ENCODE data around the gene LRRTM4. TPM values are rescaled to one million over a fixed set of nuclear protein-coding genes. Genes with fewer than 3 reads are reported as not detected.

LRRTM4 gene
- total and polyA plus RNA-seq, 10 of the 15 experiments (the other 5 are each of a cell fraction or from before 2014, with no cell fraction given) = 0.01 to 1.0 TPM; not detected in 8

DNA sequence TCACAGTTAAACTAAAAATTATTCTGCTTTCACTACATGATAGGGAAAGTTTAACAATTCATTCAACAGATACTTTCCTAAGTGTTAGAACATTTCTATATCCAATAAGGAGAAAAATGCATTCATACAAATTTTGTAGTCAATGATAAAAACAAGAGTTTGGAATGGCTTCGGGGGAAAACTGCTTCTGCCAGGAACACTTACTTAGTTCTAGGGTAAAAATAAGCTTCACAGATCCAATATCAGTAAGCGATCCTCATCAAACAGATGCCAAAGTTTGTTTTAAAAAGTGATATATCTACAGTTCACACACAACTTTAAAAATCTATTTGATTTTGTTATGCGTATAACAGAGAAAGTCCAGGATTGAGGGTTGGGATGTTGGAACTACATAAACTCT is 199.7 kb downstream of the LRRTM4 start:
- Histone ChIP-seq H2AFZ (ENCODE audit: control insufficient read depth, low read depth, low read length) (no peak overlapping the region), H3K27me3 (replicated peaks in 1 of 2; ENCODE audit: control insufficient read depth in 2 of 2, insufficient read depth in 2 of 2, low read length in 1 of 2) (no peaks in the 10 kb centered on the region), H3K27ac (ENCODE audit: control insufficient read depth, insufficient read depth) (no peak overlapping the region), H3K4me3 (no peak overlapping the region), H4K20me1 (ENCODE audit: control insufficient read depth, insufficient read depth) (no peaks in the 10 kb centered on the region), H3K79me2 (ENCODE audit: control insufficient read depth, insufficient read depth, low read length) (no peaks in the 10 kb centered on the region), H3K9me3 (replicated peaks; ENCODE audit: control insufficient read depth, insufficient read depth, low read length) (no peaks in the 10 kb centered on the region), H3K9ac (ENCODE audit: control insufficient read depth, insufficient read depth, low read length) (no peak overlapping the region), H3K4me1 (ENCODE audit: control insufficient read depth, insufficient read depth, low read length) (no peaks in the 10 kb centered on the region), H3K4me2 (ENCODE audit: control insufficient read depth, insufficient read depth) (no peak overlapping the region), H3K36me3 (ENCODE audit: control insufficient read depth in 2 of 2, insufficient read depth in 2 of 2, low read length in 1 of 2) (no peaks in the 10 kb centered on the region)
- WGBS (ENCODE audit: insufficient coverage, insufficient replicate concordance, low lambda C conversion rate, missing lambda C conversion rate) = 25% methylated on average over 3 of the region's 3 CpGs
- FAIRE-seq (no peak), DNase-seq (ENCODE audit: low read depth, low spot score) (no peak), ATAC-seq (no peak)
- intact Hi-C loops (cut with micrococcal nuclease; ENCODE audit: unreplicated experiment) (no loop called here), in situ Hi-C loops (cut with MboI) (no loop called here)
- BruUV-seq (replicated peaks) = no TSS peak
- POLR2A ChIA-PET = no interaction called here
- TF ChIP-seq ZSCAN29 (IDR thresholded peaks at IDR 0.05) (no peak), IKZF2 (IDR thresholded peaks at IDR 0.05) (no peak), NR2C2 (IDR thresholded peaks at IDR 0.05; ENCODE audit: borderline replicate concordance, control insufficient read depth, insufficient read length, low read depth) (no peak), NFYA (IDR thresholded peaks at IDR 0.05; ENCODE audit: borderline replicate concordance, low read depth, low read length) (no peak), EP300 (IDR thresholded peaks at IDR 0.05; ENCODE audit: borderline replicate concordance in 1 of 2, control insufficient read depth in 1 of 2, low read depth in 2 of 2, low read length in 2 of 2) (no peak), SREBF2 (IDR thresholded peaks at IDR 0.05; ENCODE audit: low read length) (no peak), SMC3 (IDR thresholded peaks at IDR 0.05; ENCODE audit: borderline replicate concordance, low read length) (no peak)
- TF ChIP-seq, protein P1, sequence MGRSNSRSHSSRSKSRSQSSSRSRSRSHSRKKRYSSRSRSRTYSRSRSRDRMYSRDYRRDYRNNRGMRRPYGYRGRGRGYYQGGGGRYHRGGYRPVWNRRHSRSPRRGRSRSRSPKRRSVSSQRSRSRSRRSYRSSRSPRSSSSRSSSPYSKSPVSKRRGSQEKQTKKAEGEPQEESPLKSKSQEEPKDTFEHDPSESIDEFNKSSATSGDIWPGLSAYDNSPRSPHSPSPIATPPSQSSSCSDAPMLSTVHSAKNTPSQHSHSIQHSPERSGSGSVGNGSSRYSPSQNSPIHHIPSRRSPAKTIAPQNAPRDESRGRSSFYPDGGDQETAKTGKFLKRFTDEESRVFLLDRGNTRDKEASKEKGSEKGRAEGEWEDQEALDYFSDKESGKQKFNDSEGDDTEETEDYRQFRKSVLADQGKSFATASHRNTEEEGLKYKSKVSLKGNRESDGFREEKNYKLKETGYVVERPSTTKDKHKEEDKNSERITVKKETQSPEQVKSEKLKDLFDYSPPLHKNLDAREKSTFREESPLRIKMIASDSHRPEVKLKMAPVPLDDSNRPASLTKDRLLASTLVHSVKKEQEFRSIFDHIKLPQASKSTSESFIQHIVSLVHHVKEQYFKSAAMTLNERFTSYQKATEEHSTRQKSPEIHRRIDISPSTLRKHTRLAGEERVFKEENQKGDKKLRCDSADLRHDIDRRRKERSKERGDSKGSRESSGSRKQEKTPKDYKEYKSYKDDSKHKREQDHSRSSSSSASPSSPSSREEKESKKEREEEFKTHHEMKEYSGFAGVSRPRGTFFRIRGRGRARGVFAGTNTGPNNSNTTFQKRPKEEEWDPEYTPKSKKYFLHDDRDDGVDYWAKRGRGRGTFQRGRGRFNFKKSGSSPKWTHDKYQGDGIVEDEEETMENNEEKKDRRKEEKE (IDR thresholded peaks at IDR 0.05) = no peak
- RAD21 ChIA-PET (ENCODE audit: unreplicated experiment) = no interaction called here
- SMC1A ChIA-PET (ENCODE audit: uncharacterized antibody, unreplicated experiment) = no interaction called here
- CTCF ChIA-PET = no interaction called here

Data from GM12878 (cell line).